ENCODE data around the gene FAM151B.

DNA sequence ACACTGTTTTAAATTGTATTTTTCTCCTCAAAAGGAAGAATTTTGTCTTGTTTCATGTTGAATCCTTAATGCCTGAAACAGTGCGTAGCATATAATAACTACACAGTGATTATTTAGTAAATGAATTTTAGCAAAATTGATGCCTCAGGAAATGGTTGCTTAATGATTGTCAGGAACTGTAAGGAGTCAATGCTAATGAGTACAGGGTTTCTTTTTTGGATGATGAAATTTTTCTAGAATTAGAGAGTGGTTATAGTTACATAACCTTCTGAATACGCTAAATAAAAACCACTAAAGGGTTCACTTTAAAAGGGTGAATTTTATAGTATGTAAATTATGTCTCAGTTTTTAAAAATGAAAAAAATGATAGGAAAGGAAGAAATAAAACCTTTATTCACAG, 14.9 kb downstream of the FAM151B start:
- TF ChIP-seq ISL1 (CRISPR knock-in tag; IDR thresholded peaks at IDR 0.05) = no peak
- no peak for TF ChIP-seq GLIS3 (CRISPR knock-in tag; IDR thresholded peaks at IDR 0.05)

Measured in SK-N-SH treated with all-trans-retinoic acid at 6 μM for 48 hours (cell line).